Muscle layer of colon (tissue), 2 donors: ENCODE results near the gene APOD.

Experiments
- H3K27ac ChIP-seq: one replicate; pipeline ENCODE4 v1.7.0; 2013; ENCODE audit warnings: low read depth, mild to moderate bottlenecking, low read length, moderate library complexity
- H3K27me3 ChIP-seq, 2 donors: one replicate each; pipeline ENCODE4 v1.7.0; 2013; ENCODE audit warnings: low read length in 2 of 2, mild to moderate bottlenecking in 2 of 2; ENCODE audit not compliant: insufficient read depth in 2 of 2, control insufficient read depth in 1 of 2
- H3K36me3 ChIP-seq: one replicate; pipeline ENCODE4 v1.7.0; 2013; ENCODE audit warnings: mild to moderate bottlenecking, low read length; ENCODE audit not compliant: insufficient read depth
- H3K4me1 ChIP-seq: one replicate; pipeline ENCODE4 v1.7.0; 2013; ENCODE audit warnings: mild to moderate bottlenecking, low read length; ENCODE audit not compliant: insufficient read depth
- H3K4me3 ChIP-seq, 2 donors: one replicate each; pipeline ENCODE4 v1.7.0; 2013; ENCODE audit warnings: low read length in 2 of 2, low read depth in 1 of 2, mild to moderate bottlenecking in 1 of 2, moderate library complexity in 1 of 2
- H3K9ac ChIP-seq: one replicate; pipeline ENCODE4 v1.7.0; 2013; ENCODE audit warnings: low read length
- H3K9me3 ChIP-seq: one replicate; pipeline ENCODE4 v1.7.0; 2013; ENCODE audit warnings: mild to moderate bottlenecking, low read length
- donor health status: abdominal sarcoma.
- donor health status: Adenocarcinoma of cecum.

The APOD gene

DNA sequence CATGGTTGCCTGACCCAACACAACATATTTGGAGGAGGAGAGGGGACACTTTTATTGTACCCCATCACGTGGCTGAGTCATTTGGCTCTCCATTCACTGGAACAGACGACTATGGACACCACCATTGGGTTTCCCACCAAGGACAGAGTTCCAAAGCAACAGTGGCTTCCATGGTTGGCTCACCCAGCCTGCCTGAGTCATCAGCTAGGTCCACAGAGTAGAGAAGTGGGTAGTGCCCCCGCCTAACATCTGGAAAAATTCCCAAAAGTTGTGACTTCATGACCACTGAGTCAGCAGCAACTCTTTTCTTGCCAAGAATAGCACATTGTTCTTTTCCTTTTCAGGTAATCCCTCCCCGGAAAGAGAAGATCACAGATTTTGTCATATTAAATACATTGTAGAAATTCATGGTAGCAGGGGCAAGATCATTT, 37.6 kb downstream of the APOD start:
- no peak overlapping the region for H3K4me3 ChIP-seq

DNA sequence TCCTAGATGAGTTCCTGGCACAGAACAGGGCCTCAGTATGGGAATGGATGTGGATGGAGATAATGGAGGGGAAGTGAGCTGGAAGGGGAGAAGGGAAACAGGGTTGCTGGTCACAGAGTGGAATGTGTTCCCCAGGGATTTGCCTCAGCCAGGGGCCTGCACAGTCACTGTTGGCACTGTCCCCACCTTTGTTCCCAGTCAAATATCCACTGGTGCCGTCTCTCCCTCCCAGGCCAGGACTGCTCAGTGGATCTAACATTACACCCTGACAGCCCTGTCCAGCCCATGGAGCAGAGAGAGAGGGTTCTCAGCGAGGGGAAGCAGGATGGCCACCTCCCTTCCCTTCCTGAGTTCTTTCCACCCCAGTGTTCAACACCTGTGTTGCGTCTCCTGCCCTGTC, 39.1 kb downstream of the APOD start:
- Histone ChIP-seq H3K4me3 (no peak overlapping the region), H3K27ac (no peak overlapping the region), H3K9me3 (no peaks in the 10 kb centered on the region), H3K4me1 (peaks cover 34% of the 10 kb centered on the region), H3K9ac (no peak overlapping the region), H3K36me3 (no peaks in the 10 kb centered on the region), H3K27me3 (no peaks in the 10 kb centered on the region)

More for the DNA sequence above, 37.6 kb downstream of the APOD start:
- Histone ChIP-seq H3K9me3 (no peaks in the 10 kb centered on the region), H3K27me3 (no peaks in the 10 kb centered on the region), H3K4me1 (peaks cover 19% of the 10 kb centered on the region), H3K9ac (no peak overlapping the region), H3K36me3 (no peaks in the 10 kb centered on the region), H3K27ac (peak overlapping the region; percentile 37)

DNA sequence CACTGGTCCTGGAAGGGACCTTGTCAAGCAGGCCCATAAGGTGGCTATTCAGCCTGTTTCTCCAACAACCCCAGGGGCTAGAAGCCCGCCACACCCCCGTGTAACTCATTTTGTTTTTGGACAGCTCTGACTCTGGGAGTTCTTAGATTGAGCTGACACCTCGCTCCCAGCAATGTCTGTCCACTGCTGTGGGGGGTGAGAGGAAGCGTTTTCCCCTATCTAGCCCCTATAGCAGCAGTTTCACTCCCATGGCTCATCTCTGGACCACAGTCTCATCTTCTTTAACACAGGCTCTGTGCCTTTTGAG, 39.6 kb downstream of the APOD start:
- Histone ChIP-seq H3K4me3 (peak overlapping the region; percentile 83 to 91), H3K9me3 (no peaks in the 10 kb centered on the region), H3K27ac (peak overlapping the region; percentile 62), H3K36me3 (no peaks in the 10 kb centered on the region), H3K9ac (no peak overlapping the region), H3K4me1 (peaks cover 38% of the 10 kb centered on the region), H3K27me3 (no peaks in the 10 kb centered on the region)

DNA sequence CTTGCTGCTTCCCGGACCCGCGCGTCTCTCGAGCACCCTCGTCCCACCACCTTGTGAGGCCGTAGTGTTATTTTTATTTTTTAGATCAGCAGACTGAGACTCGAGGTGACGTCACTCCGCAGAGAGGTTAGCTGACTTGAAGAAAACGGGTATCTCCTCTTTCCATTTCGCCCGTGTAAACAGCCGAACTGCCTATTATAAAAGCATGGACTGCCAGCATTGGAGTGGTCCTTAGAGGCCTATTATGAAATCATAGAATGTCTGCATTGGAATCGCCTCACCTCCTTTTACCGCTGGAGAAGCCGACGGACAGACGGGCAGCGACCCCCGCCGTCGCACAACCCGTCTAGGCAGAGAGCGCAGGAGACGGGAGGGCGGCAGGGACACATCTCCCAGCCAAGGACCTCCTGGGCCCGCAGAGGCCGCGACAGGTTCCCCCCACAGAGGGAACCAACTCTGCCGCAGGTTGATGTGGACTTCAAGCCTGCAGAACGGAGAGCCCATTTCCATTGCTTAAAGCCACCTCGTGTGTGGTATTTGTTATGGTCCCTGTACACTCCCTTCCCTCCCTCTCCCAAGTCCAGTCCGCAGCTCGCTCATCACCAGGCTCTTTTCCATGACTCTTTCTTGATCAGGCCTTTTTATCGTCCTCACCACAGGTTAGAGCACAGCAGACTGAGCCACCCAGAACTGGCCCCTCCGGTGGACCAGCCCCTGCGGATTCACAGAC, 40.1 kb downstream of the APOD start:
- Histone ChIP-seq H3K4me1 (peaks cover 41% of the 10 kb centered on the region), H3K9ac (peak overlapping the region; percentile 26), H3K27me3 (no peaks in the 10 kb centered on the region), H3K27ac (peak overlapping the region; percentile 62), H3K4me3 (peak overlapping the region; percentile 83 to 91), H3K36me3 (no peaks in the 10 kb centered on the region), H3K9me3 (no peaks in the 10 kb centered on the region)

DNA sequence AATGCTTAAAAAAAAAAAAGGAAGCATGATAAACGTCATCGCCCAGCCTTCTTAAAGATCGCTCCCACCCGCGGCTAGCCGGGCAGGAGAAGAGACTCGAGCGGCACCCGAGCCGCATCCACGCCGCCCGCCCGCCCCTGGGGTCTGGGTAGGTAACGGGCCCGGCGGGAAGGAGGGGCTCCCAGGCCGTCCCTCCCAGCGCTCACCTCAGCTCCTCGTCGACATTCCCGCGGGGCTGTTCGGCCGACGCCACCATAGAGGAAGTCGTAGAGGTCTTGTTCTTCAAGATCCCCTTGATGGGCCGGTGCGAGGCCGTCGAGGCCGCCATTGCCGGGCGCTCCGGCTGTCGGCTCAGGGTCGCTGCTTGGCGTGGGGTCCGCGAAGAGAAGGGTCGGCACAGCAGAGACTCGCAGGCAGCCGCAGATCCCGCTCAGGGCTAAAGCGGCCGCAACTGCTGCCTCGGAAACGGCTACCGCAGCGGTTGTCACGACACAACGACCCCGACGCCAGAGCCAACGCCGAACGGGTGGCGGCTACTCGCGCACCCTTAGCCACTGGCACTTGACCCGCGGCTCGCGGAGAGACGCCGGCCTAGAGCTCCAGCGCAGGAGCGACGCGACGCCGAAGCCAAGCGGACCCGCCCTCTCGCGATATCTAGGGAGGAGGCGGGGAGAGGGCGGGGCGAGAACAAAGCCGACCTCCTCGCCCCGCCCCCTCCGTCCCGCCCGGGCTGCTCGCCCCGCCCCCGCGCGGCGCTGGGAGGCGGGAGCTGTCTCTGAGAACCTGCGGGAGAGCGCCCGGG, 40.8 kb downstream of the APOD start, which contains the start of gene PPP1R2:
Gene PPP1R2 (minus strand): TSS at position 628 of the 802 bp plus-strand sequence. CDS start 300 bp downstream, at position 328.
- no peaks in the 10 kb centered on the region for H3K27me3 ChIP-seq
- H3K4me1 ChIP-seq = peaks cover 41% of the 10 kb centered on the region
- H3K4me3 ChIP-seq = peak within 1 kb of the TSS; percentile 83 to 91
- no peaks in the 10 kb centered on the region for H3K36me3 ChIP-seq
- peak within 1 kb of the TSS; percentile 75 for H3K9ac ChIP-seq
- H3K27ac ChIP-seq = peak within 1 kb of the TSS; percentile 95
- no peaks in the 10 kb centered on the region for H3K9me3 ChIP-seq

DNA sequence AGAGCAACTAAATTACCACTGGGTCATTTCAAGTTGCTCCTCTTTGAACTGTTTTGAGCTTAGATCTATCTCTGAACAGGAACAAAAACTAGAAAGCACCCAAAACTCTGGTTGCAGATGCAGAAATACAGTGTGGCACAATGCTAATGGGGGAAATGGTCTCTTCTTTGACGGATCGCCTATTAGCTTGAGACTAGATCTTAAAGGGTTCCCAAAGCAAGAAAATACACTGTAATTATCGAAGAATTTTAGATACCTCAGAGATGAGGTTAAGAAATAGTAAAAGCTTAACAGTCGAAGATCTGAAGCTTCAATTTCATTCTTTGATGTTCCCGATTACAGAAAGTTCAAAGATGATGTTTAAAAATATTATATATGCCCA, 41.4 kb downstream of the APOD start:
- H3K27me3 ChIP-seq = no peaks in the 10 kb centered on the region
- peaks cover 41% of the 10 kb centered on the region for H3K4me1 ChIP-seq
- H3K9ac ChIP-seq = peak overlapping the region; percentile 75
- H3K4me3 ChIP-seq = peak overlapping the region; percentile 83 to 91
- no peaks in the 10 kb centered on the region for H3K36me3 ChIP-seq
- no peaks in the 10 kb centered on the region for H3K9me3 ChIP-seq
- peak overlapping the region; percentile 95 for H3K27ac ChIP-seq

DNA sequence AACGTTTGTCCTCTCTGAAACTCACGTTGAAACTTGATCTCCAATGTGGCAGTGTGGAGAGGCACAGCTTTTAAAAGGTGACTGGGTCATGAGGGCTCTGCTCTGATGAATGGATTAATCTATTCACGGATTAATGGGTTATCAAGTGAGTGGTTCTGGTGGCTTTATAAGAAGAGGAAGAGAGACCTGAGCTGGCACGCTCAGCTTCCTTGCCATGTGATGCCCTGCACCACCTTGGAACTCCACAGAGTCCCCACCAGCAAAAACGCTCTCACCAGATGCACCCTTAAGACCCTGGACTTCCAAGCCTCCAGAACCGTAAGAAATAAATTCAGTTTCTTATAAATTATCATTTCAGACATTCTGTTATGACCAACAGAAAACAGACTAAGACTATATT, 43.2 kb downstream of the APOD start:
- Histone ChIP-seq H3K27ac (no peak overlapping the region), H3K4me1 (peaks cover 36% of the 10 kb centered on the region), H3K9me3 (no peaks in the 10 kb centered on the region), H3K9ac (no peak overlapping the region), H3K36me3 (no peaks in the 10 kb centered on the region), H3K27me3 (no peaks in the 10 kb centered on the region), H3K4me3 (peak overlapping the region in 1 of 2 donors; percentile 30)

DNA sequence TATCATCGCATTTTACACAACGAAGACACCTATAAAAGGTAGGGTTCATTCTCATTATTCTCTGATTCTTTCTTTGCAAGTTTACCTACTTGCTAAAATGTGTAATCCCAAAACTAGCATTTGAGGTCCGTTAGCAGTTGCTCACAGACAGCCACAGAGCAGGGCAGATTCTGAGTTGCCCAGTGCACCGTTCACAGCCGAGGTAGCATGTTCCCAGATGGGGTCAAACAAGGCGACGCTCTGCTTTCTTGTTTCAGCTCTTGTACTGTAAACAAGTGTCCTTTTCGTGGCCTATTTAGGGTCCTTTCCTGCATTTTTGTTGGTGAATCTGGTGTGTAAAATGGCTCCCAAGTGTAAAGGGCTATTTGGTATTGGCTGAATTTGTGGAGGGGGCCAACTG, 43.7 kb downstream of the APOD start:
- Histone ChIP-seq H3K36me3 (no peaks in the 10 kb centered on the region), H3K9me3 (no peaks in the 10 kb centered on the region), H3K4me3 (no peak overlapping the region), H3K4me1 (peaks cover 37% of the 10 kb centered on the region), H3K27me3 (no peaks in the 10 kb centered on the region), H3K9ac (no peak overlapping the region), H3K27ac (no peak overlapping the region)

DNA sequence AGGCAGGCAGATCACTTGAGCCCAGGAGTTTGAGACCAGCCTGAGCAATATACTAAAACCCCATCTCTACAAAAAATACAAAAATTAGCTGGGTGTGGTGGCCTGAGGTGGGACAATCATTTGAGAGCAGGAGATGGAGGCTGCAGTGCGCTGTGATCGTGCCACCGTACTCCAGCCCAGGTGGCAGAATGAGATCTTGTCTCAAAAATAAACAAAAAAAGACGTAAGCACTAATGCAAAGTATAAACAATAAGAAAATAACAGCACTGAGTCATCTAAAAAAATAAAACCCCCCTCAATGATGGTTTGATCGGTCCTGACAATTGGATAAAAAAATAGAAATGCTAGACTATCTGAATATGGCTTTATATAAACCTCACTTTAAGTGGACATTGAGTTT, 44.3 kb downstream of the APOD start:
- H3K27ac ChIP-seq = no peak overlapping the region
- no peak overlapping the region for H3K9ac ChIP-seq
- peaks cover 37% of the 10 kb centered on the region for H3K4me1 ChIP-seq
- H3K4me3 ChIP-seq = no peak overlapping the region
- H3K9me3 ChIP-seq = no peaks in the 10 kb centered on the region
- H3K27me3 ChIP-seq = no peaks in the 10 kb centered on the region
- H3K36me3 ChIP-seq = no peaks in the 10 kb centered on the region

DNA sequence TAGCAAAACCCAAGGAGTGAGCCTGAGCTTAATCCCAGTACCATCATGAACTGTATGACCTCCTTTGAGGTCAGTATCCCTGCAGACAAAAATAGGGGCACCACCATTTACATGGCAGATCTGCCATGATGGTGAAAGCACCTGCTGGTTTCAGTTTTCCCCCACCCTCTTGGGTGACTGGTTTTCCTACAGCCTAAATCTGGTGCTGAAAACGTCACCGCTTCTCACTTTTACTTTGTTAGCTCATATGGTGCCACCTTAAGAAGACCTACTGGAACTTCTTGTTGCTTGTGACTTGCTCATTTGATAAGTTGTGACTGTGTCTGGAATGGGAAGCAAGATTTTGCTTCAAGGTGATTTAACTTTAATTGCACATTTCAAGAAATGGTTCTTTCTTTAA, 45.7 kb downstream of the APOD start:
- Histone ChIP-seq H3K4me1 (peaks cover 43% of the 10 kb centered on the region), H3K36me3 (no peaks in the 10 kb centered on the region), H3K4me3 (no peak overlapping the region), H3K9me3 (no peaks in the 10 kb centered on the region), H3K27ac (no peak overlapping the region), H3K9ac (no peak overlapping the region), H3K27me3 (no peaks in the 10 kb centered on the region)

DNA sequence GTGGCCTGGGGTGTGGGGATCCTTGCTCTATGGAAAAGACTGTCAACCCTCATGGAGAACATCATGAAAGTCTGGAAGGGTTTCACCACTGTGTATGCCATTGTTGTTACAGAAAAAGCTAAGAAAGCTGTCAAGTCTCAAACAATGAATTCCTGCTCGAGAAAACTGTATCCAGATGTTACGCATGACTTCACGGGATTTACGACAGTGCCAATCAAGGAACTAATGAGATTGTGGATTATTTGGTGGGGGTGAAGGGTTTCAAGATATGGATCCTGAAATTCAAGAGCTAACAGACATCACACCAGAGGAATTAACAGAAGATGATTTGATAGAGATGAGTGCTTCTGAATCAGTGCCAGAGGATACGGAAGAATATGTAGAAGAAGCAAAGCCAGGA, 48.4 kb downstream of the APOD start:
- Histone ChIP-seq H3K9me3 (no peaks in the 10 kb centered on the region), H3K4me3 (no peak overlapping the region), H3K27ac (no peak overlapping the region), H3K4me1 (peaks cover 26% of the 10 kb centered on the region), H3K36me3 (no peaks in the 10 kb centered on the region), H3K9ac (no peak overlapping the region), H3K27me3 (no peaks in the 10 kb centered on the region)
